Activated CD8-positive, alpha-beta memory T cell treated with anti-CD3 and anti-CD28 coated beads, Interleukin-2, amount 10 ng/mL, durations not matched to agents 7 days and 5 days (primary cell): ENCODE results near the gene COL11A1. TPM values are rescaled to one million over a fixed set of nuclear protein-coding genes. Genes with fewer than 3 reads are reported as not detected.
"Not testable (repeated sequence)": the region's sequence is repeated elsewhere in the genome, so short reads cannot be mapped to it uniquely, and the experiment has no call there.

Experiments
- ATAC-seq: fragments of 150-1000 bp; cut with Tn5 transposase; one replicate; pipeline ENCODE4 v1.10.0; 2021; ENCODE audit warnings: moderate library complexity
- CTCF ChIA-PET: fragments of 350-600 bp; sonication (Branson Sonifier 250); formaldehyde crosslinking; loops from one replicate; lab custom pipeline; 2021; ENCODE audit warnings: antibody characterized with exemption; lab: Charles Lee
- DNase-seq: peaks from one replicate; pipeline ENCODE4 v3.0.0-alpha.2; 2020
- H3K27ac Mint-ChIP-seq: one replicate; pipeline ENCODE4 v1.8.0; 2021; ENCODE audit warnings: mild to moderate bottlenecking, mixed read lengths
- H3K27me3 Mint-ChIP-seq: one replicate; pipeline ENCODE4 v1.8.0; 2021; ENCODE audit warnings: mixed read lengths
- H3K36me3 Mint-ChIP-seq: one replicate; pipeline ENCODE4 v1.8.0; 2021; ENCODE audit warnings: mild to moderate bottlenecking, mixed read lengths
- H3K4me1 Mint-ChIP-seq: one replicate; pipeline ENCODE4 v1.8.0; 2021; ENCODE audit warnings: mixed read lengths
- H3K4me3 Mint-ChIP-seq: one replicate; pipeline ENCODE4 v1.8.0; 2021; ENCODE audit warnings: mild to moderate bottlenecking, moderate library complexity, mixed read lengths
- H3K9me3 Mint-ChIP-seq: one replicate; pipeline ENCODE4 v1.8.0; 2022; ENCODE audit warnings: low read depth, mixed read lengths
- total RNA-seq, 2 experiments: library from RNA; stranded (reverse); gene quantifications; one replicate each; pipeline ENCODE4 v1.2.3, GENCODE V29; 2021

The COL11A1 gene
- total RNA-seq, 2 experiments from 2014 or later = not detected

DNA sequence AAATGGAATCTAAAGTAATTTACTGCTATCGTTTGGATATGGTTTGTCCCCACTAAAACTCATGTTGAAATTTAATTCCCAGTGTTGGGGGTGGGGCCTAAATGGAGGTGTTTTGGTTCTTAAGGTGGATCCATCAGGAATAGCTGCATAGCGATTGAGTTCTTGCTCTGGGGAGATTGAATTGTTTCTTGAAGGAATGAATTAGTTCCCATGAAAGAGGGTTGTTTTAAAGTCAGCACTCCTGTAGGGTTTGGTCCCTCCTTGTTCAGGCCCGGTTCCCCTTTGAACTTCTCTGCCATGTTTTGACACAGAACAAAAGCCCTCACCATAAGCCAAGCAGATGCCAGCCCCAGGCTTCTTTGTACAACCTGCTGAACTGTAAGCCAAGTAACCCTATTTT is 170.9 kb downstream of the COL11A1 start:
- no peaks in the 10 kb centered on the region for H3K36me3 Mint-ChIP-seq
- DNase-seq (no peak), ATAC-seq (no peak)
- no peak overlapping the region for H3K4me3 Mint-ChIP-seq
- H3K9me3 Mint-ChIP-seq = peaks cover 2% of the 10 kb centered on the region
- CTCF ChIA-PET = no interaction called here
- H3K27ac Mint-ChIP-seq = no peak overlapping the region
- no peaks in the 10 kb centered on the region for H3K4me1 Mint-ChIP-seq
- no peaks in the 10 kb centered on the region for H3K27me3 Mint-ChIP-seq

DNA sequence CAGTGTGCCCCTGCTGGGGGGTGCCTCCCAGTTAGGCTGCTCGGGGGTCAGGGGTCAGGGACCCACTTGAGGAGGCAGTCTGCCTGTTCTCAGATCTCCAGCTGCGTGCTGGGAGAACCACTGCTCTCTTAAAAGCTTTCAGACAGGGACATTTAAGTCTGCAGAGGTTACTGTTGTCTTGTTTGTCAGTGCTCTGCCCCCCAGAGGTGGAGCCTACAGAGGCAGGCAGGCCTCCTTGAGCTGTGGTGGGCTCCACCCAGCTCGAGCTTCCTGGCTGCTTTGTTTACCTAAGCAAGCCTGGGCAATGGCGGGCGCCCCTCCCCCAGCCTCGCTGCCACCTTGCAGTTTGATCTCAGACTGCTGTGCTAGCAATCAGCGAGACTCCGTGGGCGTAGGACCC is 175.0 kb downstream of the COL11A1 start:
- H3K9me3 Mint-ChIP-seq, ATAC-seq, CTCF ChIA-PET, H3K36me3 Mint-ChIP-seq, H3K4me1 Mint-ChIP-seq, DNase-seq, H3K27me3 Mint-ChIP-seq, H3K27ac Mint-ChIP-seq, H3K4me3 Mint-ChIP-seq: not testable (repeated sequence)

DNA sequence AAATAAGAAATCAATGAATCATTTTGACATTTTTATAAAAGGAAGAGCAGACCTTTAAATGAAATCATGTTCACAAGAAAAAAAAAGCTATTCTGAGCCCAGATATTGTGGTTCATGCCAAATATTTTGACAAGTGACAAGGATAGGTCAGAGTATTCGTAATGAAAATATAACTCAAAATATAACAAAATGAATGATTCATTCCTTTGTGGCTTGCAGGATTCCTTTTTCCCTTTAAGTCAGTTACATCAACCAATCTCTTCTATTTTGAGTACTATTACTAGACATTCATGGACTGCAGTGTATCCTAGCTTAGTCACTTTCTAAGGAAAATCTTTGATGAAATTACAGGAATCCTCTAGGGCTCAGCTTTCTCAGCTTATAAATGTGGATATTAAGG is 188.7 kb downstream of the COL11A1 start:
- CTCF ChIA-PET = no interaction called here
- ATAC-seq = no peak
- Mint-ChIP-seq H3K36me3 (no peaks in the 10 kb centered on the region), H3K4me1 (no peaks in the 10 kb centered on the region), H3K9me3 (no peaks in the 10 kb centered on the region), H3K4me3 (no peak overlapping the region), H3K27me3 (no peaks in the 10 kb centered on the region), H3K27ac (no peak overlapping the region)
- DNase-seq = no peak

DNA sequence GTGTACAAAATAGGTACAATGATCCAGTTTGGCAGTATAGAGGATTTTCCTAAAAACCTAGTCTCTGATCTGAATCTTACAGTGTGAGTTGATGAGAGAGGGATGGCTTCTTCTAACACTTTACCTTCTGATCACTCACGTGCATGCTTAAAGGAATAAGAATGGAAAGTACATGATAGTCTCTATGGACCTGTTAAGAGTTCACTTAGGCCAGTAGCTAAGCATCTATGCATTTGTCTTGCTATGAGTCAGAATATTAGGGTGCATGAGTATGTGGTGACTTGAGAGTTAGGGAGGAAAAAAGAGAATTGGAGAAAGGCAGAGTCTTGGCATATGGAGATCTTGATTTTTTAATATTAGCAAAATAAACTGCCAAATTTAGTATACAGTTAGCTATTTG is 206.3 kb downstream of the COL11A1 start:
- H3K4me3 Mint-ChIP-seq = no peak overlapping the region
- H3K27me3 Mint-ChIP-seq = no peaks in the 10 kb centered on the region
- ATAC-seq (no peak), DNase-seq (no peak)
- H3K4me1 Mint-ChIP-seq = no peaks in the 10 kb centered on the region
- CTCF ChIA-PET = no interaction called here
- no peaks in the 10 kb centered on the region for H3K9me3 Mint-ChIP-seq
- H3K27ac Mint-ChIP-seq = no peak overlapping the region
- H3K36me3 Mint-ChIP-seq = no peaks in the 10 kb centered on the region

- Mint-ChIP-seq H3K27me3 (no peaks in the 10 kb centered on the region), H3K9me3 (no peaks in the 10 kb centered on the region), H3K4me1 (no peaks in the 10 kb centered on the region), H3K4me3 (no peak overlapping the region), H3K36me3 (no peaks in the 10 kb centered on the region), H3K27ac (no peak overlapping the region)
- CTCF ChIA-PET = no interaction called here
- ATAC-seq (no peak), DNase-seq (no peak)
Observed at GRCh38 chr1:102899935-102900334, 208.4 kb downstream of the COL11A1 start.

GRCh38 chr1:102897557-102897956 is 210.8 kb downstream of the COL11A1 start:
- H3K27me3 Mint-ChIP-seq = no peaks in the 10 kb centered on the region
- CTCF ChIA-PET = no interaction called here
- ATAC-seq (no peak), DNase-seq (no peak)
- no peak overlapping the region for H3K27ac Mint-ChIP-seq
- no peaks in the 10 kb centered on the region for H3K9me3 Mint-ChIP-seq
- H3K4me1 Mint-ChIP-seq = no peaks in the 10 kb centered on the region
- no peak overlapping the region for H3K4me3 Mint-ChIP-seq
- no peaks in the 10 kb centered on the region for H3K36me3 Mint-ChIP-seq

- Mint-ChIP-seq H3K27ac (no peak overlapping the region), H3K27me3 (no peaks in the 10 kb centered on the region), H3K9me3 (no peaks in the 10 kb centered on the region), H3K36me3 (no peaks in the 10 kb centered on the region), H3K4me1 (no peaks in the 10 kb centered on the region), H3K4me3 (no peak overlapping the region)
- no peak for ATAC-seq
- no peak for DNase-seq
- CTCF ChIA-PET = no interaction called here
Observed at GRCh38 chr1:102896771-102897170, 211.6 kb downstream of the COL11A1 start.

GRCh38 chr1:102896286-102896685 is 212.0 kb downstream of the COL11A1 start:
- no peak overlapping the region for H3K4me3 Mint-ChIP-seq
- CTCF ChIA-PET = no interaction called here
- H3K36me3 Mint-ChIP-seq = no peaks in the 10 kb centered on the region
- H3K9me3 Mint-ChIP-seq = no peaks in the 10 kb centered on the region
- H3K27me3 Mint-ChIP-seq = no peaks in the 10 kb centered on the region
- no peak for DNase-seq
- ATAC-seq = no peak
- H3K27ac Mint-ChIP-seq = no peak overlapping the region
- no peaks in the 10 kb centered on the region for H3K4me1 Mint-ChIP-seq

DNA sequence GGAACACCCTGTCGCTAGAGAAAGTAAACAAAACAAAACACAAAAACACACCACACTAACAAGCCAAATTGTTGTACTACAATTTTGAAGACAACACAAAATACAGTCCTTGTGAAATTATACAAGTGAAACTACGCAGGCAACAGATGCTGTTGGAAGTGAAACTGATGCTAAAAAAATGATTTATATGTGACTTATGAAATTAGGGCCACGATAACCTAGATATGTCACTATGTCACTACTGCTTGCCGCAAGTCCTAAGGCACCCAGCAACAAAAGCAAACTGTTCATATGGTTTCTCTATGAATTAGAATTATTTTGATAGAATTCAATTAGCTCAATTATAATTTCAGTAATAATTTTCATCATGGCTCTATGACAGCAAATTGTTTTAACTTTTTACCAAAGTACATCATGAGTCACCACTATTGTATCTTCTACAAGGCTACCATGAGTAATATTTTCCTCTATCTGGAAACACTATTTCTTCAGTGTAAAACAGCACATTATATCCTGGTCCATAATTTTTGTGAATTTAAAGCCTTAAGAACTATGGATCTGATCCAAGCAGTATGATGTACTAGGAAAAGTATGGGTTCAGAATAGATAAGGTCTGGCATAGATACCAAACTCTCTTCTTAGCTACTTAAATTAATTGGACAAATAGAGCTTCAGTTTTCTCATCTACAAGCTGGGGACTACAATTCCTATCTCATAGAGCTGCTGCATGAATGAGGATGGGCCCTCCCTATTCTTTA is 216.3 kb downstream of the COL11A1 start:
- H3K27ac Mint-ChIP-seq = no peak overlapping the region
- DNase-seq (no peak), ATAC-seq (no peak)
- CTCF ChIA-PET = no interaction called here
- no peaks in the 10 kb centered on the region for H3K4me1 Mint-ChIP-seq
- H3K9me3 Mint-ChIP-seq = no peaks in the 10 kb centered on the region
- H3K36me3 Mint-ChIP-seq = no peaks in the 10 kb centered on the region
- H3K4me3 Mint-ChIP-seq = no peak overlapping the region
- H3K27me3 Mint-ChIP-seq = no peaks in the 10 kb centered on the region

GRCh38 chr1:102886638-102887037 is 221.7 kb downstream of the COL11A1 start:
- ATAC-seq (no peak), DNase-seq (no peak)
- H3K27ac Mint-ChIP-seq = no peak overlapping the region
- H3K9me3 Mint-ChIP-seq = no peaks in the 10 kb centered on the region
- no peaks in the 10 kb centered on the region for H3K27me3 Mint-ChIP-seq
- no peaks in the 10 kb centered on the region for H3K4me1 Mint-ChIP-seq
- no peaks in the 10 kb centered on the region for H3K36me3 Mint-ChIP-seq
- CTCF ChIA-PET = no interaction called here
- H3K4me3 Mint-ChIP-seq = no peak overlapping the region

- no peaks in the 10 kb centered on the region for H3K36me3 Mint-ChIP-seq
- CTCF ChIA-PET = no interaction called here
- H3K27me3 Mint-ChIP-seq = no peaks in the 10 kb centered on the region
- no peak overlapping the region for H3K4me3 Mint-ChIP-seq
- H3K27ac Mint-ChIP-seq = no peak overlapping the region
- no peak for ATAC-seq
- no peaks in the 10 kb centered on the region for H3K9me3 Mint-ChIP-seq
- DNase-seq = no peak
- no peaks in the 10 kb centered on the region for H3K4me1 Mint-ChIP-seq
Observed at GRCh38 chr1:102884238-102884637, 224.1 kb downstream of the COL11A1 start.

DNA sequence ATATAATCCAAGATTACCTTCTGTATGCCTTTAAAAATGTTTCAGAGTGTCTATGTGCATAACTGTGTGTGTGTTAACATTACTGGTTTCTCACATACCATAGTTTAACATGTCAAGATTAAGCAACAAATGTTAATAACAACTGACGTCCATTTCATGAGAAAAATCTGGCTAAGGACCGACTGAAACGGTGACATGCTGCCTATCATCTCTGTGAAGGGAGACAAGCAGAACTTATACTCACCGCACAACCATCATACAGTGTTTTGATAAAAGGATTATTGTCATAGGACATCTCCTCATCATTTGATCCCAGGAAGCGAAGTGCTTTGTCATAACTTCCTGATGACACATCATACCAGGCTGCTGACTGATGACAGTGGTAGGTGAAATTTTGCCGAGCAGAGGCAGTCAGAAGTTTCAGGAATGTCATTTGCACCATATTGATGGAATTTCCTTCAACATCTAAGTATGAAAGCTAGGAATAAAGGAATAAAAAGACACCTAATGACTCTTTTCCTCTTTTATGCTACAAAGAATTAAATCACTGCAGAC is 228.8 kb downstream of the COL11A1 start:
- Mint-ChIP-seq H3K27ac (no peak overlapping the region), H3K4me3 (no peak overlapping the region)
- no peak for ATAC-seq

GRCh38 chr1:102875756-102876155 is 232.6 kb downstream of the COL11A1 start:
- Mint-ChIP-seq H3K27me3 (no peaks in the 10 kb centered on the region), H3K27ac (no peak overlapping the region), H3K4me1 (no peaks in the 10 kb centered on the region), H3K36me3 (no peaks in the 10 kb centered on the region), H3K4me3 (no peak overlapping the region), H3K9me3 (peaks cover 2% of the 10 kb centered on the region)
- CTCF ChIA-PET = no interaction called here
- no peak for ATAC-seq
- DNase-seq = no peak

More for the DNA sequence above, 228.8 kb downstream of the COL11A1 start:
- Mint-ChIP-seq H3K4me1 (no peaks in the 10 kb centered on the region), H3K9me3 (peaks cover 2% of the 10 kb centered on the region), H3K36me3 (no peaks in the 10 kb centered on the region), H3K27me3 (no peaks in the 10 kb centered on the region)
- no peak for DNase-seq
- CTCF ChIA-PET = no interaction called here

GRCh38 chr1:102872526-102872925 is 235.8 kb downstream of the COL11A1 start:
- no peaks in the 10 kb centered on the region for H3K4me1 Mint-ChIP-seq
- DNase-seq (no peak), ATAC-seq (no peak)
- no peak overlapping the region for H3K4me3 Mint-ChIP-seq
- H3K36me3 Mint-ChIP-seq = no peaks in the 10 kb centered on the region
- CTCF ChIA-PET = no interaction called here
- no peaks in the 10 kb centered on the region for H3K27me3 Mint-ChIP-seq
- H3K9me3 Mint-ChIP-seq = peaks cover 5% of the 10 kb centered on the region
- H3K27ac Mint-ChIP-seq = no peak overlapping the region
